IMR-90 (cell line): Measurements from ENCODE around the gene TNNC1. TPM values are rescaled to one million over a fixed set of nuclear protein-coding genes. Genes with fewer than 3 reads are reported as not detected.
A peak's percentile ranks its signal among the peaks of the same experiment; 100 is the strongest.

Experiments
- ATAC-seq: fragments of 200-7000 bp; cut with Tn5 transposase; 2 replicates; pipeline ENCODE4 v1.9.1; 2020; ENCODE audit warnings: low read depth, mild to moderate bottlenecking, moderate library complexity
- BruUV-seq: library from RNA; stranded (reverse); fragments of 400-500 nt; replicated peaks from 2 replicates; lab custom pipeline; 2021; lab: Mats Ljungman, UMichigan
- CTCF ChIA-PET: fragments of 300-600 bp; formaldehyde crosslinking; extraction: SDS; loops from one replicate; lab custom pipeline; 2021; ENCODE audit warnings: antibody characterized with exemption; lab: Yijun Ruan, JAX
- POLR2A ChIA-PET: fragments of 300-600 bp; sonication (Branson Sonifier 250); formaldehyde crosslinking; loops from one replicate; lab custom pipeline; 2022; ENCODE audit warnings: antibody characterized with exemption; ENCODE audit not compliant: unreplicated experiment; lab: Charles Lee
- DNase-seq: peaks from one replicate; pipeline ENCODE4 v3.0.0; 2013
- H2AFZ ChIP-seq: replicated peaks from 2 replicates; pipeline ENCODE3; 2013; ENCODE audit warnings: low read length, mild to moderate bottlenecking; ENCODE audit not compliant: poor library complexity
- H2AK5ac ChIP-seq: 2 replicates; pipeline ENCODE4 v1.6.1; 2013; ENCODE audit warnings: low read depth, low read length, inconsistent platforms
- H2AK9ac ChIP-seq: replicated peaks from 2 replicates; pipeline ENCODE3; 2013; ENCODE audit warnings: mild to moderate bottlenecking, low read depth, low read length, moderate library complexity; ENCODE audit not compliant: poor library complexity
- H2BK120ac ChIP-seq: 2 replicates; pipeline ENCODE4 v1.6.1; 2013; ENCODE audit warnings: low read depth, low read length, inconsistent platforms
- H2BK15ac ChIP-seq: 3 replicates; pipeline ENCODE4 v1.6.1; 2013; ENCODE audit warnings: low read depth, low read length, inconsistent platforms
- H2BK20ac ChIP-seq: 2 replicates; pipeline ENCODE4 v1.6.1; 2013; ENCODE audit warnings: low read depth, mild to moderate bottlenecking, inconsistent platforms, low read length, moderate library complexity
- H2BK5ac ChIP-seq: 2 replicates; pipeline ENCODE4 v1.6.1; 2013; ENCODE audit warnings: mild to moderate bottlenecking, low read depth, low read length, inconsistent platforms; ENCODE audit not compliant: poor library complexity, severe bottlenecking
- H3K14ac ChIP-seq: replicated peaks from 2 replicates; pipeline ENCODE4 v1.6.1; 2013; ENCODE audit warnings: low read depth, low read length, inconsistent platforms
- H3K18ac ChIP-seq: 2 replicates; pipeline ENCODE4 v1.6.1; 2013; ENCODE audit warnings: low read depth, low read length, control low read depth
- H3K23ac ChIP-seq: 2 replicates; pipeline ENCODE4 v1.6.1; 2013; ENCODE audit warnings: low read depth, low read length, inconsistent platforms
- H3K27ac ChIP-seq: 2 replicates; pipeline ENCODE4 v1.5.1; 2013; ENCODE audit warnings: mild to moderate bottlenecking, control low read depth, low read length; ENCODE audit not compliant: insufficient read depth
- H3K27me3 ChIP-seq: 2 replicates; pipeline ENCODE4 v1.6.1; 2013; ENCODE audit warnings: low read length; ENCODE audit not compliant: control insufficient read depth, insufficient read depth
- H3K36me3 ChIP-seq: 2 replicates; pipeline ENCODE4 v1.6.1; 2013; ENCODE audit warnings: low read length, mixed read lengths; ENCODE audit not compliant: control insufficient read depth, insufficient read depth
- H3K4ac ChIP-seq: 2 replicates; pipeline ENCODE4 v1.6.1; 2013; ENCODE audit warnings: low read depth, low read length, inconsistent platforms
- H3K4me1 ChIP-seq: 2 replicates; pipeline ENCODE4 v1.6.1; 2013; ENCODE audit warnings: low read length, mixed read lengths; ENCODE audit not compliant: control insufficient read depth, insufficient read depth
- H3K4me2 ChIP-seq: 2 replicates; pipeline ENCODE4 v1.6.1; 2013; ENCODE audit warnings: low read depth, mild to moderate bottlenecking, control low read depth, low read length, moderate library complexity
- H3K4me3 ChIP-seq: 2 replicates; pipeline ENCODE4 v1.5.1; 2013; ENCODE audit warnings: low read depth, mild to moderate bottlenecking, control low read depth, low read length, moderate library complexity; ENCODE audit not compliant: insufficient read depth
- H3K56ac ChIP-seq: 2 replicates; pipeline ENCODE4 v1.6.1; 2013; ENCODE audit warnings: low read length, inconsistent platforms; ENCODE audit not compliant: insufficient read depth; ENCODE audit errors: extremely low read depth
- H3K79me1 ChIP-seq, 2 experiments: 2 replicates each; pipeline ENCODE4 v1.6.1; 2013; ENCODE audit warnings: low read length in 2 of 2, inconsistent platforms in 1 of 2, low read depth in 1 of 2
- H3K9ac ChIP-seq: 2 replicates; pipeline ENCODE4 v1.6.1; 2013; ENCODE audit warnings: low read depth, low read length, control low read depth
- H3K9me1 ChIP-seq: 2 replicates; pipeline ENCODE4 v1.6.1; 2013; ENCODE audit warnings: low read length, inconsistent platforms; ENCODE audit not compliant: insufficient read depth
- H3K9me3 ChIP-seq: 2 replicates; pipeline ENCODE4 v1.6.1; 2013; ENCODE audit warnings: low read length; ENCODE audit not compliant: control insufficient read depth, insufficient read depth
- H4K20me1 ChIP-seq: 2 replicates; pipeline ENCODE4 v1.6.1; 2013; ENCODE audit warnings: low read length, inconsistent platforms; ENCODE audit not compliant: insufficient read depth
- H4K5ac ChIP-seq: 2 replicates; pipeline ENCODE4 v1.6.1; 2013; ENCODE audit warnings: mild to moderate bottlenecking, low read depth, low read length, control low read depth
- H4K8ac ChIP-seq, 2 experiments: 2 replicates each; pipeline ENCODE4 v1.6.1; 2013; ENCODE audit warnings: low read depth in 2 of 2, low read length in 2 of 2, control low read depth in 1 of 2, inconsistent platforms in 1 of 2
- H4K91ac ChIP-seq: 2 replicates; pipeline ENCODE4 v1.6.1; 2013; ENCODE audit warnings: low read depth, low read length, inconsistent platforms; ENCODE audit not compliant: insufficient read depth
- BHLHE40 ChIP-seq: fragments of 150-350 bp; IDR thresholded peaks from 2 replicates; pipeline ENCODE4 v1.6.1; 2016; ENCODE audit warnings: mild to moderate bottlenecking, low read depth, low read length
- WGBS, 2 experiments: methylation state at CpG; one replicate each; pipeline versions ENCODE4 v1.1.5 to v1.1.7; 2013; ENCODE audit warnings: missing lambda C conversion rate in 2 of 2; ENCODE audit not compliant: insufficient read length in 1 of 2; ENCODE audit errors: extremely low coverage in 2 of 2; 5-methylcytosine and 5-hydroxymethylcytosine counted together
- dilution Hi-C: fragments of 300-500 bp; cut with HindIII; formaldehyde crosslinking; loops from one replicate; pipeline ENCODE4 v1.14.3; 2018; ENCODE audit warnings: low sequenced_read_pairs; ENCODE audit not compliant: unreplicated experiment
- in situ Hi-C: fragments of 300-500 bp; cut with MboI; formaldehyde crosslinking; loops from 3 replicates; pipeline ENCODE4 v1.14.3; 2019; ENCODE audit warnings: low sequenced_read_pairs, inconsistent platforms, mixed read lengths
- intact Hi-C: fragments of 100-400 bp; cut with micrococcal nuclease; formaldehyde crosslinking; loops from 2 replicates; pipeline ENCODE4 v1.10.0; 2022
- polyA plus RNA-seq, 3 experiments: library from polyadenylated mRNA; depleted of rRNA; stranded (reverse); fragments of >200 nt; gene quantifications; 2 replicates each; pipeline ENCODE4 v1.2.3, GENCODE V29; 2012; ENCODE audit warnings: low replicate concordance in 1 of 3
- total RNA-seq: library from RNA; depleted of rRNA; stranded (reverse); fragments of >200 nt; gene quantifications from 2 replicates; pipeline ENCODE4 v1.2.3, GENCODE V29; 2012

TNNC1 gene
- total and polyA plus RNA-seq, 2 of the 4 experiments (the other 2 are of a cell fraction), result 1.3 to 4.6 TPM

DNA sequence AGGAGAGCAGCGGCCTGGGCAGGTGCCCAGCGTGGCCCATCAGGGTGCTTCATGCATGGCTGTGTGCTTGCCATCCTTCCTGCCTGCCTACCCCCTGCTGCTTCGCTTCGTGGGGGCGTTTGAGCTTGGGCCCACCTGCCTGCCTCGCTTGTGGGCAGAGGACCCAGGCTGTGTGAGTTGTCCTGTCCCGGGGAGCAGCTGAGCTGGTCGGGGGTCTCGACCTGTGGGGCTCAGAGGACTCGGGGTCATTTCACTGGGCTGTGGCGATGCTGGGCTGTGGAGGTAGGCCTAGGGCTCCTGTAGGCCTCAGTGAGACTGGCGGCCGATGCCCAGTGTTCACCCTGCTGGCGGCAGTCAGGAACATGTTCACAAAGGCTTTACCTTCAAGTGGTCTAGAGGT is 29.2 kb upstream of the TNNC1 start:
- Histone ChIP-seq H3K4me3 (no peak overlapping the region), H3K4ac (no peak overlapping the region), H3K27ac (no peak overlapping the region), H2BK20ac (no peak overlapping the region), H3K56ac (no peak overlapping the region), H3K23ac (no peak overlapping the region), H3K4me1 (peaks cover 13% of the 10 kb centered on the region; the same call in 1 of the 2 replicates), H3K4me2 (no peak overlapping the region), H3K18ac (no peak overlapping the region), H2BK15ac (no peak overlapping the region), H3K9ac (no peak overlapping the region), H3K27me3 (no peaks in the 10 kb centered on the region), H2BK5ac (no peak overlapping the region), H4K20me1 (peaks cover 32% of the 10 kb centered on the region), H4K91ac (no peak overlapping the region), H2AK9ac (no peak overlapping the region), H3K36me3 (peaks cover 83% of the 10 kb centered on the region), H3K9me3 (no peaks in the 10 kb centered on the region), H4K8ac (no peak overlapping the region), H3K14ac (no peak overlapping the region), H4K5ac (no peak overlapping the region), H3K9me1 (peaks cover 17% of the 10 kb centered on the region; the same call in 1 of the 2 replicates), H2BK120ac (no peak overlapping the region), H2AFZ (no peak overlapping the region), H3K79me1 (peaks cover 6 to 48% of the 10 kb centered on the region in 2 experiments; a peak in 3 of 4 replicates), H2AK5ac (0 out of 2 replicates have a peak overlapping the region, but pooled peaks have one; percentile 27)
- ChIA-PET POLR2A (no interaction called here), CTCF (no interaction called here)
- no peak for DNase-seq
- no TSS peak for BruUV-seq
- peak; percentile 5; the same call in 1 of the 2 replicates for ATAC-seq
- 89% methylated on average over 13 of the region's 14 CpGs; no CpG with 5 or more reads in 1 of the 2 experiments for WGBS, 2 experiments
- TF ChIP-seq BHLHE40, result no peak
- dilution Hi-C loops (no loop called here), intact Hi-C loops (no loop called here), in situ Hi-C loops (no loop called here)
